ENCODE results near the gene MAN2A2.

DNA sequence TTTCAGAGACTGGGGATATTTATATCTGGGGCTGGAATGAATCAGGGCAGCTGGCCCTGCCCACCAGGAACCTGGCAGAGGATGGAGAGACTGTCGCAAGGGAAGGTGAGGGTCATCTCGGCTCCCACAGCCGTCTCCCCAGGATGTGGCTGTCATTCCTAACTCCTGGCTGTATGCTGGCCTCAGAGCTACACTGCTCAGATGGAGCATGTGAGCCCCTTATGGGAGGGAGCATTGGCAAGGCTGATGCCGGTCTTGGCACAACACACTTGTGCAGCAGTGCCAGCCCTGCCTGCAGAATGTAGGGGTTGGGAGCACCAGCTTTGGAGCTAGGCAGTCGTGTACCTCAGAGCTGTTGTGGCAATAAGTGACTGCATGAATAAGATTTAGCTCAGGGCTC, 56.8 kb downstream of the MAN2A2 start:
- TF ChIP-seq POLR2A (IDR thresholded peaks at IDR 0.05; ENCODE audit: low read depth), result no peak
- peak; percentile 42 to 51 for TF ChIP-seq POLR2AphosphoS5 (IDR thresholded peaks at IDR 0.05)
- TF ChIP-seq, protein P1, sequence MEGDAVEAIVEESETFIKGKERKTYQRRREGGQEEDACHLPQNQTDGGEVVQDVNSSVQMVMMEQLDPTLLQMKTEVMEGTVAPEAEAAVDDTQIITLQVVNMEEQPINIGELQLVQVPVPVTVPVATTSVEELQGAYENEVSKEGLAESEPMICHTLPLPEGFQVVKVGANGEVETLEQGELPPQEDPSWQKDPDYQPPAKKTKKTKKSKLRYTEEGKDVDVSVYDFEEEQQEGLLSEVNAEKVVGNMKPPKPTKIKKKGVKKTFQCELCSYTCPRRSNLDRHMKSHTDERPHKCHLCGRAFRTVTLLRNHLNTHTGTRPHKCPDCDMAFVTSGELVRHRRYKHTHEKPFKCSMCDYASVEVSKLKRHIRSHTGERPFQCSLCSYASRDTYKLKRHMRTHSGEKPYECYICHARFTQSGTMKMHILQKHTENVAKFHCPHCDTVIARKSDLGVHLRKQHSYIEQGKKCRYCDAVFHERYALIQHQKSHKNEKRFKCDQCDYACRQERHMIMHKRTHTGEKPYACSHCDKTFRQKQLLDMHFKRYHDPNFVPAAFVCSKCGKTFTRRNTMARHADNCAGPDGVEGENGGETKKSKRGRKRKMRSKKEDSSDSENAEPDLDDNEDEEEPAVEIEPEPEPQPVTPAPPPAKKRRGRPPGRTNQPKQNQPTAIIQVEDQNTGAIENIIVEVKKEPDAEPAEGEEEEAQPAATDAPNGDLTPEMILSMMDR (IDR thresholded peaks at IDR 0.05), result no peak

Data from esophagus muscularis mucosa (tissue), 3 donors.